SK-N-SH treated with all-trans-retinoic acid at 6 μM for 48 hours (cell line): ENCODE measurements around the gene PCDH15.

Experiments
- ATAC-seq: fragments of 200-7000 bp; cut with Tn5 transposase; 3 replicates; pipeline ENCODE4 v1.9.1; 2020; ENCODE audit warnings: mild to moderate bottlenecking, moderate library complexity
- ARNTL ChIP-seq: fragments of 450-650 bp; formaldehyde crosslinking; IDR thresholded peaks from 2 replicates; pipeline ENCODE4 v1.5.0; 2020; ENCODE audit warnings: low read depth, mild to moderate bottlenecking, moderate library complexity, borderline replicate concordance
- BACH2 ChIP-seq: fragments of 250-450 bp; sonication (Bioruptor Pico); IDR thresholded peaks from 2 replicates; pipeline ENCODE4 v1.9.0; 2021; ENCODE audit warnings: mild to moderate bottlenecking, borderline replicate concordance
- CSDC2 ChIP-seq: fragments of 250-450 bp; sonication (Bioruptor Pico); IDR thresholded peaks from 2 replicates; pipeline ENCODE4 v1.5.0; 2020; ENCODE audit warnings: mild to moderate bottlenecking, moderate library complexity
- ESRRG ChIP-seq: fragments of 250-450 bp; sonication (Bioruptor Pico); IDR thresholded peaks from 2 replicates; pipeline ENCODE4 v1.6.1; 2021; ENCODE audit warnings: mild to moderate bottlenecking
- GLIS3 ChIP-seq: fragments of 250-450 bp; sonication (Bioruptor Pico); IDR thresholded peaks from 2 replicates; pipeline ENCODE4 v1.5.0; 2020; ENCODE audit warnings: mild to moderate bottlenecking, moderate library complexity
- ISL1 ChIP-seq: fragments of 250-450 bp; sonication (Bioruptor Pico); IDR thresholded peaks from 2 replicates; pipeline ENCODE4 v2.1.2; 2022; ENCODE audit warnings: mild to moderate bottlenecking, moderate library complexity
- OSR1 ChIP-seq: fragments of 250-450 bp; sonication (Bioruptor Pico); IDR thresholded peaks from 2 replicates; pipeline ENCODE4 v1.8.0; 2022; ENCODE audit warnings: moderate library complexity, mild to moderate bottlenecking, inconsistent platforms
- PPARA ChIP-seq: fragments of 250-450 bp; sonication (Bioruptor Pico); IDR thresholded peaks from 2 replicates; pipeline ENCODE4 v1.5.0; 2020; ENCODE audit warnings: mild to moderate bottlenecking, borderline replicate concordance
- SNAI2 ChIP-seq: fragments of 250-450 bp; sonication (Bioruptor Pico); IDR thresholded peaks from 2 replicates; pipeline ENCODE4 v1.5.0; 2020; ENCODE audit warnings: mild to moderate bottlenecking, moderate library complexity
- TCF4 ChIP-seq: fragments of 250-450 bp; sonication (Bioruptor Pico); IDR thresholded peaks from 2 replicates; pipeline ENCODE4 v1.8.0; 2021; ENCODE audit warnings: mild to moderate bottlenecking, moderate library complexity, borderline replicate concordance
- TOX ChIP-seq: fragments of 250-450 bp; sonication (Bioruptor Pico); IDR thresholded peaks from 2 replicates; pipeline ENCODE4 v1.8.0; 2021; ENCODE audit warnings: mild to moderate bottlenecking, moderate library complexity, borderline replicate concordance
- ZC3H10 ChIP-seq: fragments of 250-450 bp; sonication (Bioruptor Pico); IDR thresholded peaks from 2 replicates; pipeline ENCODE4 v1.5.1; 2021; ENCODE audit warnings: mild to moderate bottlenecking, moderate library complexity
- ZFP3 ChIP-seq: fragments of 250-450 bp; sonication (Bioruptor Pico); IDR thresholded peaks from 2 replicates; pipeline ENCODE4 v1.5.0; 2020; ENCODE audit warnings: mild to moderate bottlenecking, moderate library complexity
- ZFP30 ChIP-seq: fragments of 450-650 bp; formaldehyde crosslinking; IDR thresholded peaks from 2 replicates; pipeline ENCODE4 v1.5.0; 2022; ENCODE audit warnings: mild to moderate bottlenecking, moderate library complexity
- ZNF565 ChIP-seq: fragments of 450-650 bp; formaldehyde crosslinking; conservative IDR thresholded peaks from 2 replicates; pipeline ENCODE4 v1.5.0; 2020; ENCODE audit warnings: low read depth, mild to moderate bottlenecking, moderate library complexity
- ZNF70 ChIP-seq: fragments of 450-650 bp; formaldehyde crosslinking; IDR thresholded peaks from 2 replicates; pipeline ENCODE4 v1.5.0; 2020; ENCODE audit warnings: mild to moderate bottlenecking, moderate library complexity
- ZNF8 ChIP-seq: fragments of 450-650 bp; formaldehyde crosslinking; IDR thresholded peaks from 2 replicates; pipeline ENCODE4 v1.5.0; 2020; ENCODE audit warnings: mild to moderate bottlenecking, moderate library complexity
- TF ChIP-seq, protein P1 (sequence below): fragments of 250-450 bp; sonication (Bioruptor Pico); IDR thresholded peaks from 2 replicates; pipeline ENCODE4 v1.5.1; 2021; ENCODE audit warnings: mild to moderate bottlenecking, moderate library complexity
- TF ChIP-seq, protein P2 (sequence below): fragments of 250-450 bp; sonication (Bioruptor Pico); IDR thresholded peaks from 2 replicates; pipeline ENCODE4 v1.5.1; 2020; ENCODE audit warnings: low read depth, mild to moderate bottlenecking, moderate library complexity
- TF ChIP-seq, protein P3 (sequence below): fragments of 250-450 bp; sonication (Bioruptor Pico); IDR thresholded peaks from 2 replicates; pipeline ENCODE4 v1.8.0; 2020; ENCODE audit warnings: mild to moderate bottlenecking, moderate library complexity, borderline replicate concordance
- TF ChIP-seq, protein P4 (sequence below): fragments of 250-450 bp; sonication (Bioruptor Pico); IDR thresholded peaks from 2 replicates; pipeline ENCODE4 v1.8.0; 2021; ENCODE audit warnings: low read depth, mild to moderate bottlenecking, moderate library complexity, borderline replicate concordance

The PCDH15 gene

DNA sequence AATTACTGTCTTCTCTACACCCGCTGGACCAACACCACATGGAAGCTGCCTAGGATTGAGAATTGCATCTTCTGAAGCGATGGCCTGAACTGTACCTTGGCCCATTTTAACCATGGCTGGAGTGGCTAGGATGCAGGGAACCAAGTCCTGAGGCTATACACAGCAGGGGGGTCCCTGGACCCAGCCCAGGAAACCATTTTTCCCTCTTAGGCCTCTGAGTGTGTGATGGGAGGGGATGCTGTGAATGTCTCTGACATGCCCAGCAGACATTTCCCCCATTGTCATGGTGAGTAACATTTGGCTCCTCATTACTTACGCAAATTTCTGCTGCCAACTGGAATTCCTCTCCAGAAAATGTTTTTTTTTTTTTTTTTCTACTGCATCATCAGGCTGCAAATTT, 822.7 kb downstream of the PCDH15 start:
- TF ChIP-seq SNAI2 (CRISPR knock-in tag) (no peak), ZNF70 (CRISPR knock-in tag) (no peak), PPARA (CRISPR knock-in tag) (no peak), TCF4 (CRISPR knock-in tag) (no peak), GLIS3 (CRISPR knock-in tag) (no peak), OSR1 (CRISPR knock-in tag) (no peak), ZNF565 (CRISPR knock-in tag) (no peak), BACH2 (no peak), ARNTL (CRISPR knock-in tag) (no peak), ZC3H10 (no peak), ESRRG (CRISPR knock-in tag) (no peak), ZNF8 (CRISPR knock-in tag) (no peak), ZFP3 (CRISPR knock-in tag) (no peak), ISL1 (CRISPR knock-in tag) (no peak), CSDC2 (no peak)
- TF ChIP-seq, protein P1, sequence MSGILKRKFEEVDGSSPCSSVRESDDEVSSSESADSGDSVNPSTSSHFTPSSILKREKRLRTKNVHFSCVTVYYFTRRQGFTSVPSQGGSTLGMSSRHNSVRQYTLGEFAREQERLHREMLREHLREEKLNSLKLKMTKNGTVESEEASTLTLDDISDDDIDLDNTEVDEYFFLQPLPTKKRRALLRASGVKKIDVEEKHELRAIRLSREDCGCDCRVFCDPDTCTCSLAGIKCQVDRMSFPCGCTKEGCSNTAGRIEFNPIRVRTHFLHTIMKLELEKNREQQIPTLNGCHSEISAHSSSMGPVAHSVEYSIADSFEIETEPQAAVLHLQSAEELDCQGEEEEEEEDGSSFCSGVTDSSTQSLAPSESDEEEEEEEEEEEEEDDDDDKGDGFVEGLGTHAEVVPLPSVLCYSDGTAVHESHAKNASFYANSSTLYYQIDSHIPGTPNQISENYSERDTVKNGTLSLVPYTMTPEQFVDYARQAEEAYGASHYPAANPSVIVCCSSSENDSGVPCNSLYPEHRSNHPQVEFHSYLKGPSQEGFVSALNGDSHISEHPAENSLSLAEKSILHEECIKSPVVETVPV (CRISPR knock-in tag) = no peak
- TF ChIP-seq, protein P2, sequence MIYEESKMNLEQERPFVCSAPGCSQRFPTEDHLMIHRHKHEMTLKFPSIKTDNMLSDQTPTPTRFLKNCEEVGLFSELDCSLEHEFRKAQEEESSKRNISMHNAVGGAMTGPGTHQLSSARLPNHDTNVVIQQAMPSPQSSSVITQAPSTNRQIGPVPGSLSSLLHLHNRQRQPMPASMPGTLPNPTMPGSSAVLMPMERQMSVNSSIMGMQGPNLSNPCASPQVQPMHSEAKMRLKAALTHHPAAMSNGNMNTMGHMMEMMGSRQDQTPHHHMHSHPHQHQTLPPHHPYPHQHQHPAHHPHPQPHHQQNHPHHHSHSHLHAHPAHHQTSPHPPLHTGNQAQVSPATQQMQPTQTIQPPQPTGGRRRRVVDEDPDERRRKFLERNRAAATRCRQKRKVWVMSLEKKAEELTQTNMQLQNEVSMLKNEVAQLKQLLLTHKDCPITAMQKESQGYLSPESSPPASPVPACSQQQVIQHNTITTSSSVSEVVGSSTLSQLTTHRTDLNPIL = no peak
- TF ChIP-seq, protein P3, sequence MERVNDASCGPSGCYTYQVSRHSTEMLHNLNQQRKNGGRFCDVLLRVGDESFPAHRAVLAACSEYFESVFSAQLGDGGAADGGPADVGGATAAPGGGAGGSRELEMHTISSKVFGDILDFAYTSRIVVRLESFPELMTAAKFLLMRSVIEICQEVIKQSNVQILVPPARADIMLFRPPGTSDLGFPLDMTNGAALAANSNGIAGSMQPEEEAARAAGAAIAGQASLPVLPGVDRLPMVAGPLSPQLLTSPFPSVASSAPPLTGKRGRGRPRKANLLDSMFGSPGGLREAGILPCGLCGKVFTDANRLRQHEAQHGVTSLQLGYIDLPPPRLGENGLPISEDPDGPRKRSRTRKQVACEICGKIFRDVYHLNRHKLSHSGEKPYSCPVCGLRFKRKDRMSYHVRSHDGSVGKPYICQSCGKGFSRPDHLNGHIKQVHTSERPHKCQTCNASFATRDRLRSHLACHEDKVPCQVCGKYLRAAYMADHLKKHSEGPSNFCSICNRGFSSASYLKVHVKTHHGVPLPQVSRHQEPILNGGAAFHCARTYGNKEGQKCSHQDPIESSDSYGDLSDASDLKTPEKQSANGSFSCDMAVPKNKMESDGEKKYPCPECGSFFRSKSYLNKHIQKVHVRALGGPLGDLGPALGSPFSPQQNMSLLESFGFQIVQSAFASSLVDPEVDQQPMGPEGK (CRISPR knock-in tag) = no peak
- no peak for ATAC-seq

DNA sequence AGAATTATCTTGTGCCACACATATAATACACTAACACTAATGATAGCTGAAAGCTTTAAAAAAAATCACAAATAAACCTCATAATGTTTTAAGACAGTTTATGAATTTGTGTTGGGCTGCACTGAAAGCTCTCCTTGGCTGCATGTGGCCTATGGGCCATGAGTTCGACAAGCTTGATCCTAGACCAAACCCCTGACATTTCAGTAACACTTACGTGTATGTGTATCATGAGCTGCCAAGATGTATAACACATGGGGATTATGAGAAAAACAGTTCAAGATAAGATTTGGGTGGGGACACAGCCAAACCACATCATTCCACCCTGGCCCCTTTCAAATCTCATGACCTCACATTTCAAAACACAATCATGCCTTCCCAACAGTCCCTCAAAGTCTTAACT, 823.8 kb downstream of the PCDH15 start:
- TF ChIP-seq PPARA (CRISPR knock-in tag) (no peak), ZFP30 (CRISPR knock-in tag) (no peak), ZNF8 (CRISPR knock-in tag) (no peak), TOX (CRISPR knock-in tag) (no peak), ARNTL (CRISPR knock-in tag) (no peak), SNAI2 (CRISPR knock-in tag) (no peak), ZNF70 (CRISPR knock-in tag) (no peak), OSR1 (CRISPR knock-in tag) (no peak), TCF4 (CRISPR knock-in tag) (no peak), CSDC2 (no peak), BACH2 (no peak), ZNF565 (CRISPR knock-in tag) (no peak), ESRRG (CRISPR knock-in tag) (no peak), GLIS3 (CRISPR knock-in tag) (no peak)
- TF ChIP-seq, protein P4, sequence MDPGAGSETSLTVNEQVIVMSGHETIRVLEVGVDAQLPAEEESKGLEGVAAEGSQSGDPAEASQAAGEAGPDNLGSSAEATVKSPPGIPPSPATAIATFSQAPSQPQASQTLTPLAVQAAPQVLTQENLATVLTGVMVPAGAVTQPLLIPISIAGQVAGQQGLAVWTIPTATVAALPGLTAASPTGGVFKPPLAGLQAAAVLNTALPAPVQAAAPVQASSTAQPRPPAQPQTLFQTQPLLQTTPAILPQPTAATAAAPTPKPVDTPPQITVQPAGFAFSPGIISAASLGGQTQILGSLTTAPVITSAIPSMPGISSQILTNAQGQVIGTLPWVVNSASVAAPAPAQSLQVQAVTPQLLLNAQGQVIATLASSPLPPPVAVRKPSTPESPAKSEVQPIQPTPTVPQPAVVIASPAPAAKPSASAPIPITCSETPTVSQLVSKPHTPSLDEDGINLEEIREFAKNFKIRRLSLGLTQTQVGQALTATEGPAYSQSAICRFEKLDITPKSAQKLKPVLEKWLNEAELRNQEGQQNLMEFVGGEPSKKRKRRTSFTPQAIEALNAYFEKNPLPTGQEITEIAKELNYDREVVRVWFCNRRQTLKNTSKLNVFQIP (CRISPR knock-in tag) = no peak
- TF ChIP-seq, protein P2 = no peak
- TF ChIP-seq, protein P1 (CRISPR knock-in tag) = no peak
- TF ChIP-seq, protein P3 (CRISPR knock-in tag) = no peak
- TF ChIP-seq, all 23 proteins: peak for 0
- ATAC-seq = no peak
